Putamen (tissue), 1 donor: ENCODE data around the gene CST3.
"Not testable (repeated sequence)": the region's sequence is repeated elsewhere in the genome, so short reads cannot be mapped to it uniquely, and the experiment has no call there.

Source experiments
- DNase-seq: peaks from one replicate; pipeline ENCODE4 v3.0.0-alpha.2; 2016; ENCODE audit warnings: low spot score

Gene CST3

GRCh38 chr20:23628402-23629016 lies 9.2 kb downstream of the CST3 start:
- no peak for DNase-seq

- no peak for DNase-seq
Measured at GRCh38 chr20:23627501-23627900, 10.3 kb downstream of the CST3 start.

GRCh38 chr20:23626040-23626620 lies 11.6 kb downstream of the CST3 start:
- no peak for DNase-seq

- DNase-seq, result no peak
Measured at GRCh38 chr20:23625236-23625964, 12.4 kb downstream of the CST3 start.

- no peak for DNase-seq
Measured at GRCh38 chr20:23624324-23624691, 13.4 kb downstream of the CST3 start.

- no peak for DNase-seq
Measured at GRCh38 chr20:23623666-23624323, 14.0 kb downstream of the CST3 start.

- no peak for DNase-seq
Measured at GRCh38 chr20:23622839-23623343, 14.9 kb downstream of the CST3 start.

- DNase-seq, result not testable (repeated sequence)
Measured at GRCh38 chr20:23622401-23622800, 15.4 kb downstream of the CST3 start.

- not testable (repeated sequence) for DNase-seq
Measured at GRCh38 chr20:23620670-23621386, 16.9 kb downstream of the CST3 start.

- no peak for DNase-seq
Measured at GRCh38 chr20:23614163-23614562, 23.6 kb downstream of the CST3 start.

- peak; percentile 47 for DNase-seq
Measured at GRCh38 chr20:23613676-23614075, 24.1 kb downstream of the CST3 start.

GRCh38 chr20:23612396-23612795 lies 25.4 kb downstream of the CST3 start:
- peak; percentile 68 for DNase-seq

GRCh38 chr20:23609486-23610109 lies 28.2 kb downstream of the CST3 start:
- no peak for DNase-seq

GRCh38 chr20:23608251-23608846 lies 29.4 kb downstream of the CST3 start:
- no peak for DNase-seq

- no peak for DNase-seq
Measured at GRCh38 chr20:23607497-23608245, 30.1 kb downstream of the CST3 start.

- DNase-seq, result peak; percentile 27
Measured at GRCh38 chr20:23606652-23607049, 31.1 kb downstream of the CST3 start.

- no peak for DNase-seq
Measured at GRCh38 chr20:23605867-23606651, 31.7 kb downstream of the CST3 start, which contains the start of gene CST9. Gene CST9, minus strand, starts transcription at chr20:23605917. Its CDS starts 53 bp downstream, at chr20:23605864.

GRCh38 chr20:23604306-23604705 lies 33.4 kb downstream of the CST3 start:
- no peak for DNase-seq

- DNase-seq, result no peak
Measured at GRCh38 chr20:23603321-23603720, 34.4 kb downstream of the CST3 start.
